Upper lobe of left lung (tissue), 6 donors: ENCODE results near the gene RIMS1. TPM values are rescaled to one million over a fixed set of nuclear protein-coding genes. Genes with fewer than 3 reads are reported as not detected.
"Not testable (repeated sequence)": the region's sequence is repeated elsewhere in the genome, so short reads cannot be mapped to it uniquely, and the experiment has no call there.

Experiments
- ATAC-seq, 2 donors: fragments of 200-7000 bp; cut with Tn5 transposase; one replicate each; pipeline ENCODE4 v1.9.1; 2022; ENCODE audit warnings: mild to moderate bottlenecking in 2 of 2, moderate library complexity in 2 of 2; ENCODE audit not compliant: low FRiP score in 2 of 2
- DNase-seq, 2 donors: peaks; one replicate each; pipeline ENCODE4 v3.0.0-alpha.2; 2019 to 2020
- H3K27ac ChIP-seq, 4 donors: fragments of 200-600 bp; sonication (generic); one replicate each; pipeline ENCODE4 v1.5.1; 2016 to 2019
- H3K27me3 ChIP-seq, 4 donors: fragments of 200-600 bp; sonication (generic); one replicate each; pipeline ENCODE4 v1.5.1; 2017 to 2019
- H3K36me3 ChIP-seq, 4 donors: fragments of 200-600 bp; sonication (generic); one replicate each; pipeline ENCODE4 v1.5.1; 2016 to 2019
- H3K4me1 ChIP-seq, 4 donors: fragments of 200-600 bp; sonication (generic); one replicate each; pipeline ENCODE4 v1.5.1; 2018 to 2019
- H3K4me3 ChIP-seq, 4 donors: fragments of 200-600 bp; sonication (generic); one replicate each; pipeline ENCODE4 v1.5.1; 2017 to 2019; ENCODE audit warnings: mild to moderate bottlenecking in 2 of 4, moderate library complexity in 1 of 4
- H3K9me3 ChIP-seq, 4 donors: fragments of 200-600 bp; sonication (generic); one replicate each; pipeline ENCODE4 v1.5.1; 2018 to 2019
- EP300 ChIP-seq, 4 donors: sonication (generic); formaldehyde crosslinking; IDR thresholded peaks; one replicate each; pipeline ENCODE4 v1.5.1; 2017; ENCODE audit warnings: antibody characterized with exemption in 4 of 4, control low read depth in 2 of 4
- POLR2A ChIP-seq, 4 donors: fragments of 450-650 bp; IDR thresholded peaks; one replicate each; pipeline ENCODE4 v1.5.1; 2016 to 2017; ENCODE audit warnings: antibody characterized with exemption in 4 of 4, mild to moderate bottlenecking in 2 of 4
- POLR2AphosphoS5 ChIP-seq, 2 donors: sonication (generic); formaldehyde crosslinking; IDR thresholded peaks; one replicate each; pipeline ENCODE4 v1.5.1; 2017; ENCODE audit warnings: antibody characterized with exemption in 2 of 2
- WGBS, 2 donors: methylation state at CpG; one replicate each; pipeline ENCODE4 v1.1.5; 2017 to 2018; 5-methylcytosine and 5-hydroxymethylcytosine counted together
- total RNA-seq, 6 donors: library from RNA; depleted of rRNA in 4 of 6; stranded (reverse); fragments of >200 nt in 4 of 6; gene quantifications; one replicate each; pipeline versions ENCODE4 v1.1.0 to v1.2.1, GENCODE V29; 2016 to 2021
- TF ChIP-seq, protein P1 (sequence below), 6 experiments: fragments of 450-650 bp in 4 of 6; fragments of 200-600 bp in 2 of 6; sonication (generic) in 2 of 6; IDR thresholded peaks; one replicate each; pipeline ENCODE4 v1.5.1; 2016 to 2019; ENCODE audit warnings: antibody characterized with exemption in 6 of 6
- donor health status: DM: no; HTN: no; CAD: no; lungs with moderate emphysema.
- donor health status: DM: no; HTN: yes; CAD: no; lungs with severe emphysema.

The RIMS1 gene
- total RNA-seq, 6 donors from 2014 or later, result 1.0 to 4.1 (median 2.7) TPM

DNA sequence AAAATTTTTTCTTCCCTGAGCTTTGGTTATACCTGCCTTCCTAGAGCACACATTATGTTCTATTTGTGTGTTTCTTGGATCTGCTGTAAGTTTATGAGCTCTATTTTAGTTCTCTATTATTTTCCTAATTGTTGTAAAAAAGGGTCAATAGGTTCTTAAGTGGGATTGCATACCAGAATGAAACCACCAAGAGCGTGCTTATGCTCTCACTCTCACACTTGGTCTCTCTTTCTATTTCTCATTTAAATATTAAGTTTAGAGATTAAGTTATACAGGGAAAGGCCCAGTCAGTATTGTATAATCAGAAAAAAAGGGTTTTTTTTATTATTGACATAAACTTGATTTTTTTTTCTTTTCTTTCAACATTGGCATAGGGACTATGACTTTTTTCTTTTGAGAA lies 96.8 kb downstream of the RIMS1 start:
- WGBS, 2 donors, result 70 to 71% methylated on average over 1 of the region's 1 CpG
- TF ChIP-seq EP300 (IDR thresholded peaks at IDR 0.05) (no peak), POLR2A (IDR thresholded peaks at IDR 0.05) (no peak), POLR2AphosphoS5 (IDR thresholded peaks at IDR 0.05) (no peak)
- TF ChIP-seq, protein P1, sequence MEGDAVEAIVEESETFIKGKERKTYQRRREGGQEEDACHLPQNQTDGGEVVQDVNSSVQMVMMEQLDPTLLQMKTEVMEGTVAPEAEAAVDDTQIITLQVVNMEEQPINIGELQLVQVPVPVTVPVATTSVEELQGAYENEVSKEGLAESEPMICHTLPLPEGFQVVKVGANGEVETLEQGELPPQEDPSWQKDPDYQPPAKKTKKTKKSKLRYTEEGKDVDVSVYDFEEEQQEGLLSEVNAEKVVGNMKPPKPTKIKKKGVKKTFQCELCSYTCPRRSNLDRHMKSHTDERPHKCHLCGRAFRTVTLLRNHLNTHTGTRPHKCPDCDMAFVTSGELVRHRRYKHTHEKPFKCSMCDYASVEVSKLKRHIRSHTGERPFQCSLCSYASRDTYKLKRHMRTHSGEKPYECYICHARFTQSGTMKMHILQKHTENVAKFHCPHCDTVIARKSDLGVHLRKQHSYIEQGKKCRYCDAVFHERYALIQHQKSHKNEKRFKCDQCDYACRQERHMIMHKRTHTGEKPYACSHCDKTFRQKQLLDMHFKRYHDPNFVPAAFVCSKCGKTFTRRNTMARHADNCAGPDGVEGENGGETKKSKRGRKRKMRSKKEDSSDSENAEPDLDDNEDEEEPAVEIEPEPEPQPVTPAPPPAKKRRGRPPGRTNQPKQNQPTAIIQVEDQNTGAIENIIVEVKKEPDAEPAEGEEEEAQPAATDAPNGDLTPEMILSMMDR (IDR thresholded peaks at IDR 0.05), result no peak
- no peaks in the 10 kb centered on the region for H3K9me3 ChIP-seq
- no peak for DNase-seq
- no peaks in the 10 kb centered on the region for H3K36me3 ChIP-seq
- no peaks in the 10 kb centered on the region for H3K27me3 ChIP-seq
- no peak overlapping the region for H3K27ac ChIP-seq
- no peak overlapping the region for H3K4me3 ChIP-seq
- H3K4me1 ChIP-seq, result no peaks in the 10 kb centered on the region
- ATAC-seq, result no peak

DNA sequence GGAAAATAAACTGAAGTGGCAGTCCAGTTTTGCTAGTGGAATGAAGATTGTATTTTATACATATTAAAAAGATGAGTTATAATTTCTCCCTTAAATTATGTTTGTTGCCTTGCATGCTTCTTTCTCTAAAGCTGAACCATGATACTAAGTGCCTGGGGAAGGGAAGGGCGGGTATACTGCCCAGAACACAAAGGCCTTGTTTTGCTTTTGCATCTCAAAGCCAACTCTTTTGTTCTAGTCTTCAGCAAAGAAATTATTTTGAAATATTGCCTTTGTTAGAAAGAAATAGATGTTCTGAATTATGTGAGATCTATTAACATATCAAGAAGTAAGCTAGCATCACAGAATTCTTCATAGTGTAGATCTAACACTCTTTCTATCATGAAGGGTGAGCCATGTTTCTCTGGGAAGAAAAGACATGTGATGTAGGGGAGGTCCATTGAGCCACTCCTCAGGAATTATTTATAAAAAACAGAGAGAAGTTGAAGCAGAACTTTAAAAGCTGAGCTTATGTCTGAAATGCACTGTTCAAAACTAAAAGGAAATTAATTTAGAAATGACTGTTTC lies 108.4 kb downstream of the RIMS1 start:
- Histone ChIP-seq H3K4me1 (no peaks in the 10 kb centered on the region), H3K4me3 (no peak overlapping the region), H3K36me3 (no peaks in the 10 kb centered on the region), H3K27ac (no peak overlapping the region), H3K9me3 (no peaks in the 10 kb centered on the region), H3K27me3 (no peaks in the 10 kb centered on the region)
- DNase-seq (no peak), ATAC-seq (no peak)
- WGBS, 2 donors, result 82 to 86% methylated on average over 1 of the region's 1 CpG
- no peak for TF ChIP-seq POLR2AphosphoS5 (IDR thresholded peaks at IDR 0.05)
- no peak for TF ChIP-seq POLR2A (IDR thresholded peaks at IDR 0.05)
- TF ChIP-seq, protein P1 (IDR thresholded peaks at IDR 0.05), result no peak
- no peak for TF ChIP-seq EP300 (IDR thresholded peaks at IDR 0.05)

DNA sequence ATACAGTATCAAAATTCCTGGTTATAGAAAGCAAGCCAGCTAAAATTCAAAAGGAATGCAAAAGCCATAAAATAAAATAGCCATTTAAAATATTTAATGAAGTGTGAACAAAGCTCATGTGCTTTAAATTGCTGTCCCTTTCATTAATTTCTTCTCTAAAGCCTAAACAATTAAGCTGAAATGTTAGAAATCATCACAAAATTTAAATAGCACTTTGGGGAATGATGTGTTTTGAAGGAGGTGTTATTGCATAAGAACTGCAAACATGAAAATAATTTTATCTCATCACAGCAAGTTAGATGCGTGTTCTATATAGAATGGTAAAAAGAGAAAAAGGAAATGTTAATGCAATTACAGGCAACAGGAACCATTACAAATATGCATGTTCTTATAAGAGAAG lies 111.0 kb downstream of the RIMS1 start:
- no peak for ATAC-seq
- Histone ChIP-seq H3K4me1 (no peaks in the 10 kb centered on the region), H3K4me3 (no peak overlapping the region), H3K9me3 (no peaks in the 10 kb centered on the region), H3K27ac (no peak overlapping the region), H3K36me3 (no peaks in the 10 kb centered on the region), H3K27me3 (no peaks in the 10 kb centered on the region)
- no peak for TF ChIP-seq POLR2AphosphoS5 (IDR thresholded peaks at IDR 0.05)
- TF ChIP-seq POLR2A (IDR thresholded peaks at IDR 0.05), result no peak
- TF ChIP-seq, protein P1 (IDR thresholded peaks at IDR 0.05), result no peak
- TF ChIP-seq EP300 (IDR thresholded peaks at IDR 0.05), result no peak
- 64 to 78% methylated on average over 1 of the region's 1 CpG for WGBS, 2 donors
- DNase-seq, result no peak

DNA sequence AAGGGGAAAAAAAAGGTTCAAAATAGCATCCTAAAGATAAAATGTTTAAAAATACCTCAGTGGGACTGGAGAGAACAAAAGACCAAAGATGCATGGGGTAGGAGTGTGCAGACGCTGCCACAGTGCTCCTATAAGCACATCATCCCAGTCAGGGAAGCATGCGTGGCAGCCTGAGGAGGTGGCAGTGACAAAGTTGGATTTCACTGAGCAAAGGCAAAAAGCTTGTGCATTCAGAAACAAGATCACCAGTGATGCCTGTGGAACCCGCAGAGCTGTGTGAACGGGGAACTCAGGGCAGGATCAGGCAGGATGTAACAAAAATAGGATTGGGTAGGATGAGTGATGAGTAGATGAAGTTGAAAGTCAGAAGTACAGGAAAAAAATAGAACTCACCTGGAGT lies 116.1 kb downstream of the RIMS1 start:
- DNase-seq (no peak), ATAC-seq (no peak)
- 83 to 86% methylated on average over 4 of the region's 4 CpGs for WGBS, 2 donors
- Histone ChIP-seq H3K9me3 (peaks cover 0 to 3% (median 1%) of the 10 kb centered on the region in 4 donors), H3K4me3 (no peak overlapping the region), H3K27me3 (no peaks in the 10 kb centered on the region), H3K27ac (no peak overlapping the region), H3K4me1 (no peaks in the 10 kb centered on the region), H3K36me3 (no peaks in the 10 kb centered on the region)
- TF ChIP-seq, protein P1 (IDR thresholded peaks at IDR 0.05), result no peak

DNA sequence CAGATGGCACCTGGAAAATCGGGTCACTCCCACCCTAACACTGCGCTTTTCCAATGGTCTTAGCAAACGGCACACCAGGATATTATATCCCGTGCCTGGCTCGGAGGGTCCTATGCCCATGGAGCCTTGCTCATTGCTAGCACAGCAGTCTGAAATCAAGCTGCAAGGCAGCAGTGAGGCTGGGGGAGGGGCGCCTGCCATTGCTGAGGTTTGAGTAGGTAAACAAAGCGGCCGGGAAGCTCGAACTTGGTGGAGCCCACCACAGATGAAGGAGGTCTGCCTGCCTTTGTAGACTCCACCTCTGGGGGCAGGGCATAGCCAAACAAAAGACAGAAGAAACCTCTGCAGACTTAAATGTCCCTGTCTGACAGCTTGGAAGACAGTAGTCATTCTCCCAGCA lies 120.2 kb downstream of the RIMS1 start:
- not testable (repeated sequence) for H3K4me3 ChIP-seq, DNase-seq, H3K36me3 ChIP-seq, H3K9me3 ChIP-seq, H3K4me1 ChIP-seq, ATAC-seq, H3K27ac ChIP-seq, H3K27me3 ChIP-seq
- 78 to 95% methylated on average over 9 of the region's 9 CpGs for WGBS, 2 donors
